OCI-LY7 (cell line): ENCODE results near the gene ACSS3.

ENCODE experiments used
- CTCF ChIP-seq: fragments of 200-600 bp; sonication (generic); conservative IDR thresholded peaks from 2 replicates; pipeline ENCODE4 v1.5.1; 2014; ENCODE audit warnings: mild to moderate bottlenecking, antibody characterized with exemption, low read length, moderate library complexity, mixed read lengths
- EZH2phosphoT487 ChIP-seq: fragments of 200-600 bp; sonication (generic); IDR thresholded peaks from 2 replicates; pipeline ENCODE4 v1.6.1; 2018; ENCODE audit warnings: low read depth, borderline replicate concordance, mild to moderate bottlenecking, mixed run types, antibody characterized with exemption, low read length, moderate library complexity, mixed read lengths

DNA sequence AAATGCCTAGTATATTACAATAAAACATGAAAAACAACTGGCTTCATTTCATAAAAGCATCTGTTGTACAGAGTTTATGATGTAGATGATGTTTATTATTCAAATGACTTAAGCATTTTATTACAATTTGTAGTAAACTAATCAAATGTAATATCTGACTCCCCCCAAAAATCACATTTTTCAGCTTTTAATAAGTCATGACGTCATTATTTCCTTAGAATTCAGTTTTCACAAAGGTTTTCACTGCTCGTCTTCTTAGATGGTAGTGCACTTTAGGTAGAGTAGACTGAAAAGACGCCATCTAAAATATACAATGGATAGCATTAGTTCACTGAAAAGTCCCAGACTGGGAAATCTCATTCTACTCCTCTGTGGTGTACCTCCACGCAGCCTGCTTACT is 181.5 kb downstream of the ACSS3 start:
- TF ChIP-seq CTCF = no peak
- no peak for TF ChIP-seq EZH2phosphoT487
